Hematopoietic multipotent progenitor cell treated with erythropoietin and hydrocortisone succinate and interleukin-3 and kit ligand, for 4 days (in vitro differentiated cells): ENCODE measurements around the gene CREB3L2.
"Not testable (repeated sequence)": the region's sequence is repeated elsewhere in the genome, so short reads cannot be mapped to it uniquely, and the experiment has no call there.

ENCODE experiments used
- DNase-seq: peaks from one replicate; pipeline ENCODE4 v3.0.0-alpha.2; 2015

The CREB3L2 gene, protein sequence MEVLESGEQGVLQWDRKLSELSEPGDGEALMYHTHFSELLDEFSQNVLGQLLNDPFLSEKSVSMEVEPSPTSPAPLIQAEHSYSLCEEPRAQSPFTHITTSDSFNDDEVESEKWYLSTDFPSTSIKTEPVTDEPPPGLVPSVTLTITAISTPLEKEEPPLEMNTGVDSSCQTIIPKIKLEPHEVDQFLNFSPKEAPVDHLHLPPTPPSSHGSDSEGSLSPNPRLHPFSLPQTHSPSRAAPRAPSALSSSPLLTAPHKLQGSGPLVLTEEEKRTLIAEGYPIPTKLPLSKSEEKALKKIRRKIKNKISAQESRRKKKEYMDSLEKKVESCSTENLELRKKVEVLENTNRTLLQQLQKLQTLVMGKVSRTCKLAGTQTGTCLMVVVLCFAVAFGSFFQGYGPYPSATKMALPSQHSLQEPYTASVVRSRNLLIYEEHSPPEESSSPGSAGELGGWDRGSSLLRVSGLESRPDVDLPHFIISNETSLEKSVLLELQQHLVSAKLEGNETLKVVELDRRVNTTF

GRCh38 chr7:138001529-138002095 is at the start of gene CREB3L2:
TSS of gene CREB3L2 (minus strand) at chr7:138002086. CDS start at chr7:138001705, 381 bp downstream.
- peak; percentile 88 for DNase-seq

DNA sequence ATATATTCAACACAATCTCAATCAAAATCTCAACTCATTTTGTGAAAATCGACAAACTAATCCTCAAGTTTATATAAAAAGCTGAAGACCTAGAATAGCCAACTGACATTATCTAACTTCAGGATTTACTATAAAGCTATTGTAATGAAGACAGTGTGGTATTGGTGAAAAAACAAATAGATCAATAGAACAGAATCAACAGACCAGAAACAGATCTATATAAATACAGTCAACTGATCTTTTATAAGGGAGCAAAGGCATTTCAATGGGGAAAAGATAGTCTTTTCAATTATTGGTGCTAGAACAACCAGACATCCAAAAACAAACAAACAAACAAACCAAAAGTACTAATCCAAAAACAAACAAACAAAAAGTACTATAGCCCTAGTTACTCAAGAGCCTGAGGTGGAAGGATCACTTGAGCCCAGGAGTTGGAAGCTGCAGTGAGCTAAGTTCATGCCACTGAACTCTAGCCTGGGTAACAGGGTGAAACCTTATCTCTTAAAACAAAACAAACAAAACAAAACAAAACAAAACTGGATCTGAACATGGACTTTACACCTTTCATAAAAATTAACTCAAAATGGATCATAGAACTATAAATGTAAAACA is 47.7 kb upstream of the CREB3L2 start:
- no peak for DNase-seq

- DNase-seq: no peak
These were observed 46.0 kb upstream of the CREB3L2 start for GRCh38 chr7:138047907-138048306.

- DNase-seq: no peak
These were observed 43.0 kb upstream of the CREB3L2 start for GRCh38 chr7:138044897-138045296.

DNA sequence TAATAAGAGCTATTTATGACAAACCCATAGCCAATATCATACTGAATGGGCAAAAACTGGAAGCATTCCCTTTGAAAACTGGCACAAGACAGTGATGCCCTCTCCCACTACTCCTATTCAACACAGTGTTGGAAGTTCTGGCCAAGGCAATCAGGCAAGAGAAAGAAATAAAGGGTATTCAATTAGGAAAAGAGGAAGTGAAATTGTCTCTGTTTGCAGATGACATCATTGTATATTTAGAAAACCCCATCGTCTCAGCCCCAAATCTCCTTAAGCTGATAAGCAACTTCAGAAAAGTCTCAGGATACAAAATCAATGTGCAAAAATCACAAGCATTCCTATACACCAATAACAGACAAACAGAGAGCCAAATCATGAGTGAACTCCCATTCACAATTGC is 38.2 kb upstream of the CREB3L2 start:
- DNase-seq: not testable (repeated sequence)

DNA sequence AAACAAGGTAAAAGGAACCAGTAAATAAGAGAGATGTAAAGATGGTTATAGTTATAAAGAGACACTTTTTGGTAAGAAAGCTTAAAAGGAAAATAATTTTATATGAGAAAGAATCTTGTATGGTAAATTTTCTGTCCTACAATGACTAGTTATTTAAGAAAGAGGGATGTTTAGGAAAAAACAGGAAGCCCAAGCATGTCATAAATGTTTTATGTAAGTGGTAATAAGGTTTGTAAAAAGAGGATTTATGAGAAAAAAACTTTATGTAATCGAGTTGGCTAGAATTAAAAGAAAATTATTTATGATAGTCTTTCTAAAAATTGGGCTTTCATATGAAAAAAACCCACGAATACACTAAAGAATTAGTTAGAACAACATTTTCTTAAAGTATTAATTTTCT is 34.2 kb upstream of the CREB3L2 start:
- no peak for DNase-seq

DNA sequence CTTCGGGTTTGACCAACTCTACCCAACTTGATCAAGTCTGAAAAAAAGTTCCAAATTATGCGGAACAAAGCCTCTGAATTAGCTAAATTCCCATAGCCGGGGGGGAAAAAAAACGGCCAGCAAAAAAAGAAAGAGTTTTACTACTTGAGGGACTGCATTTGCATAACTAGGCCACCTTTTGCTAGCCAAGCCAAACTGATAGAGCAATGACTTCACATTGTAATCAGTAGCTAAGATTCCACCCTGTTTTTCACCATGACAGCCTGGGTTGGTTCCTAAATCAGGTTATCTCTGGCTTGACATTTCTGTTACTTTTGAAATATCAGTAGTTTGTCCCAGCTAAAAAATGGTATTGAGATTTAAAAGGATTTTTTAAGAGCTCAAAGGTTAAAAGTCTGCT is 31.4 kb upstream of the CREB3L2 start:
- DNase-seq: no peak

GRCh38 chr7:138032770-138033169 is 30.9 kb upstream of the CREB3L2 start:
- DNase-seq: no peak

DNA sequence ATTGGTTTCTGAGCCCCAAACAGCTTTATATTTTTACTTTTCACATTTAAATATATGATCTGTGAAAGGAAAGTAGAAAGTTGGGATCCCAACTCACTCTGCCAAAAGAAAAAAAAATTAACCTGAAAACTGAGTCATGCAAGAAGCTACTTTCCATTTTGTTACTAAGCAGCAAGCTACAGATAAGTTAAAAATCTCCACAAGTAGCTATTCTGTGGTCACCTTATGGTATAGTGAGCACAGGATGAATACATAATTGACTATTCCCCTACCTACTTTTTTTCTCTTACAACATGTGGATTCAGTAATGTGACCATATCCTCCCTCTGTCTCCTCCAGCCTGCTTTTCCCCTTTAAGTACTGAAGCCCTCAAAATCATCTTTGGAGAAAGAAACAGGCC is 30.3 kb upstream of the CREB3L2 start:
- DNase-seq: no peak

DNA sequence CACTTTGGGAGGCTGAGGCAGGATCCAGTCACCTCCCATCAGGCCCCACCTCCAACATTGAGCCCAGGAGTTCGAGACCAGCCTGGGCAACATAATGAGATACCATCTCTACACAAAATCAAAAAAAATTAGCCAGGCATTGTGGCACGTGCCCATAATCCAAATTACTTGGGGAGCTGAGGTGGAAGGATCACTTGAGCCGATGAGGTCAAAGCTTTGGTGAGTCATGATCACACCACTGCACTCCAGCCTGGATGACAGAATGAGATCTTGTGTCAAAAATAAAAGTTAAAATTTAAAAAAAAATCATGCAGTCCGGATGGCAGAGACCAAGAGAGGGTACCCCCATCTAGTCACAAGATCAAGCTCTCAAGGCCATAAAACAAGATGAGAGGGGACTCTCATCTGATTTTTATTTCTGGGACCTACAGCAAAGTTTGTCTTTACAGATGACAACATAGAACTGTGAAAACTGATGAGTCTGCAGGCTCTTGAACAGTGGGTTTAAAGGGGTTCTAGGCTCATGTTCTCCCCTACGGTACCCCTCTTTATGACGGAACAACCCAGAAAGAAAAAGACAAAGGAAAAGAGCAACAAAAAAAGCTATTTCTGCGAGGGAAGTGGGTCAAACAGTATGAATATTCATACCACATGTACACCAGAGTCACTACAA is 28.9 kb upstream of the CREB3L2 start:
- DNase-seq: no peak

DNA sequence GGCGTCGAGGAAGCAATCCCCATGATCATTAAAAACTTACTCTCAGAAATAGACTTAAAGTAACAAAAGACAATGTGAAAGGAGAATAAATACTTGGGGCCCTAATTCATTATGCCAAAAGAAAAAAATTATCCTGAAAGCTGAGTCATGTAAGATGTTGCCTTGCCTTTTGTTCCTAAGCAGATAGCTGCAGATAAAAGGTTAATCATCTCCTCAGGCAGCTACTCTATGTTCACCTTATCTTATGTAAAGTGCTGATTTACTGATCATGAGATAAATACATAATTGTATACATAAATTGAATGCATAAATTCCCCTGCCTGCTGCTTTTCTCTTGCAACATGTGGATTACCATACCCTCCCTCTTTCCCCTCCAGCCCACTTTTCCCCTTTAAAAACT is 28.1 kb upstream of the CREB3L2 start:
- DNase-seq: no peak

DNA sequence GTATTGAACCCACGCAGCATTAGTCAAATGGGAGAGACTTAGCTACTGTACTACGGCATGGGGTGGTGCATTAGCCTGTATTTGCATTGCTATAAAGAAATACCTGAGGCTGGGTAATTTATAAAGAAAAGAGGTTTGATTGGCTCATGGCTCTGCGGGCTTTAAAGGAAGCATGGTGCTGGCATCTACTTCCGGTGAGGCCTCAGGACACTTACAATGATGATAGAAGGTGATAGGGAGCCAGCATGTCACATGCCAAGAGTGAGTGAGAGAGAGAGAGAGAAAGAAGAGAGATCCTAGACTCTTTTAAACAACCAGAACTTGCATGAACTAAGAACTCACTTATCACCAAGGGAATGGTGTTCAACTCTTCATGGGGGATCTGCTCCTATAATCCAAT is 27.2 kb upstream of the CREB3L2 start:
- no peak for DNase-seq

DNA sequence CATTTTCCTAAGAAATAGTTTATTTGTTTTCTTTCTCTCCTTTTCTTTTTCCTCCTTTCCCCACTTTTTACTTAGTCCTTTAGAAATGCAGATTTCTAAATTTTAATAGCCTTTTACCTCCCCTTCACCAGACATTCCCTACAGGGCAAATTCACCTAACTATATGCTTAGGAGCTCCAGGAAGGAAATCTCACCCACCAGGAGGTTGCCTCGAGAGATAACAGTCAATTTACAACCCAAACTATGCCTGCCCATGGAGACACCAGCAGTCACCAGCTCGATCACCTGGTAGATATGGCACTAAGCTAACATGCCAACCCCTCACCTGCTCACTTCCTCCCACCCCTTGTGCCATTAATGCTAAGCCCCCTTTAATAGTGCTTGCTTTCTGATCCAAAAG is 25.2 kb upstream of the CREB3L2 start:
- DNase-seq: no peak

DNA sequence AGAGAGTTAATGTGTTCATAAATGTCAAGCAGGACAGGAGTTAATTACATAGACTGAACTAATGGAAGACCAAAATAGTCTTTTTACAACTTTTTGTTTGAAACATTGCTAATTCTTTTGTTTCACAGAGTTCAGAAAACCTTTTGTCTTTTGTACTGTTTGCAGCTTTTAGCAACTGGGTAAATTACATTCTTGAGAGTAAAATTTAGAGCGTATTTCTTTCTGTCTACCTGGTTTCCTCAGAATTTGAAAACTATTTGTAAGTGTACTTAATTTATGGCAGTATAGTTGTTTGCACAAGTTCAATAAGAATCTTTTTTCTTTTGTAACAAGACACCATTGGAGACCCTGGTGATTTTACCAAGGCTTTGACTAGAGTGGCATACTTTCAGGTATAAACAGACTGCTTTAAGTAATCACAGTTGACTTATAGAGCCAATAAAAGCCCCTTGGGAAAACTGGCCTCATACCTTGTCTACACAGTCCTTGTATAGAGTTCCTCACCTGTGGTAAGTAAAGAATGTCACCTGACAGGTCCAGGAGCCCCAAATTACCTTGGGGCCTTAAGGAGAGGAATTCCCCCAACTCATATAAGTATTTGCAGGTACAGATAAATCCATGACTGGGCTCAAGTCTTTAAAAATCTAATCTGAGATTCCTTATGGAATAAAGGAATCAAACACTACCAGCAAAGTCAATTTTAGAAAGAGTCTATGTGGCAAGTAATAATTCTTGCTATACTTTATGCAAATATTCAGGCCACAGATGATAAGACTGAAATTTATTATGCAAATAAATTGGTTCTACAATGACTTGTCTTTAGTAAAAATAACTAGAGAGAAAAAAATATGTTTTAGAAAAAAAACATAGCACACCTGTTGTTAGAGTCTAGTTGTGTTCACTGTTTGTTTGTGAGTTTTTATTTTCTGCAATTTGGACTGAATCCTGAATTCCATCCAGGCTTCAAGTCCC is 23.6 kb upstream of the CREB3L2 start:
- DNase-seq: no peak

- DNase-seq: no peak
These were observed 22.9 kb upstream of the CREB3L2 start for GRCh38 chr7:138024765-138025164.

GRCh38 chr7:138024343-138024691 is 22.4 kb upstream of the CREB3L2 start:
- DNase-seq: no peak

DNA sequence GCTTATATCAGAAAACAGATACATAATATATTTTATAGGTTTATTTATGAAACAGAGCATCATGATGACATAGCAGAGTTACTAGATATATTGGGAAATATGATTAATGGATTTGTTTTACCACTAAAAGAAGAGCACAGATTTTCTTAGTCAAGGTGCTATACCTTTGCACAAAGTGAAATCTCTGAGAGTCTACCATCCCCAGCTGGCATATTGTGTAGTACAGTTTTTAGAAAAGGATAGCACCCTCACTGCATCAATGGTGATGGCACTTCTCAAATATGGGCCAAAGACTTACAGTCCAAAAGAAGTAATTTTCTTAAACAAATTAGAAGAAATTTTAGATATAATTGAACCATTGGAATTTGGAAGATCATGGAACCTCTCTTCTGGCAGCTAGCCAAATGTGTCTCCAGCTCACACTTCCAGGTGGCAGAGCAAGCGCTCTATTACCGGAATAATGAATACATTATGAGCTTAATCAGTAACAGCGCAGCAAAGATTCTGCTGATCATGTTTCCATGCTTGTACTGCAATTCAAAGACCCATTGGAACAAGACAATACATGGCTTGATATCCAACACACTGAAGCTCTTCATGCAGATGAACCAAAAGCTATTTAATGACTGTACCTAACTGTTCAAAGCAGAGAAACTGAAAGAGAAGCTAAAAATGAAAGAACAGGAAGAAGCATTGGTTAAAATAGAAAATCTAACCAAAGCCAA is 21.9 kb upstream of the CREB3L2 start:
- no peak for DNase-seq

- no peak for DNase-seq
These were observed 20.0 kb upstream of the CREB3L2 start for GRCh38 chr7:138021889-138022288.

DNA sequence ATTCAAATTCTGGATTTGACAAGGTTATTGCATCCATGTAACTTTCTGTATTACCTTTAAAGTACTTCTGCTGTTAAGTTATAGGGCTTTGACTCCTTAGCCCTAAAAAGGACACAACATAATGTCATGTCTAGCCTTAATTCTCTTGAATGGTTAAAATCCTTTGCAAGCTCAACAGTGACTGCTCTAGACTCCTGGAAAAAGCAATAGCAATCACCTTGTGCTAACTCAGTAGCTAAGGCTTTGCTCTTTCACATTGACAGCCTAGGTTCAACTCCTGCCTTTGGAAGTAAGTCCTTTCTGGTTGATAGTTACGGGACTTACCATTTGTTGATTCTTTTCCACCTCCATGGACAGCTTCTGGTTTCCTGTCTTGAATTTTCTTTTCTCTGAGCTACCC is 16.1 kb upstream of the CREB3L2 start:
- DNase-seq: no peak

GRCh38 chr7:138015096-138015495 is 13.2 kb upstream of the CREB3L2 start:
- no peak for DNase-seq

DNA sequence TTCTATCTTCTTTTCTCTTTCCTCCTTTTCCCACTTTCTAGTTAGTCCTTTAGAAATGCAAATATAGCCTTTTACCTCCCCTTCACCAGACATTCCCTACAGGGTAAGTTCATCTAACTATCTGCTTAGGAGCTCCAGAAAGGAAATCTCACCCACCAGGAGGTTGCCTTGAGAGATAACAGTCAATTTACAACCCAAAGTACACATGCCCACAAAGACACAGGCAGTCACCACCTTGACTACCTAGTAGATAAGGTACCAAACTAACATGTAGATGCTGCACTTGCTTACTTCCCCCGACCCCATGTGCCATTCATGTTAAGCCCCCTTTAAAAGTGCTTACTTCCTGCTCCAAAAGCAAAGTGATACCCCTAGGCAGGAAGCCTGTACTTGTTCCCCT is 12.8 kb upstream of the CREB3L2 start:
- no peak for DNase-seq

DNA sequence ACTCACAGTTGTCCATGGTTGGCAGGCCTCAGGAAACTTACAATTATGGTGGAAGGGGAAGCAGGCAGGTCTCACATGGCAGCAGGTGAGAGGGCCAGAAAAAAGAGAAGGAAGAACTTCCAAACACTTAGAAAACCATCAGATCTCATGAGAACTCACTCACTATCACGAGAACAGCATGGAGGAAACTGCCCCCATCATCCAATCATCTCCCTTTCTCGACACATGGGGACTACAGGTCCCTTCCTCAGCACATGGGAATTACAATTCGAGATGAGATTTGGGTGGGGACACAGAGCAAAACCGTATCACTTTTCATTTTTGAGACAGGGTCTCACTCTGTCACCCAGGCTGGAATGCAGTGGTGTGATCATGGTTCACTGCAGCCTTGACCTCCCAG is 12.3 kb upstream of the CREB3L2 start:
- DNase-seq: not testable (repeated sequence)
